IPS DF 19.7 (cell line): Measurements from ENCODE around the gene NES.

Source experiments
- DNase-seq: peaks from one replicate; pipeline ENCODE4 v3.0.0-alpha.2; 2013; ENCODE audit warnings: low read depth, low spot score

NES gene

DNA sequence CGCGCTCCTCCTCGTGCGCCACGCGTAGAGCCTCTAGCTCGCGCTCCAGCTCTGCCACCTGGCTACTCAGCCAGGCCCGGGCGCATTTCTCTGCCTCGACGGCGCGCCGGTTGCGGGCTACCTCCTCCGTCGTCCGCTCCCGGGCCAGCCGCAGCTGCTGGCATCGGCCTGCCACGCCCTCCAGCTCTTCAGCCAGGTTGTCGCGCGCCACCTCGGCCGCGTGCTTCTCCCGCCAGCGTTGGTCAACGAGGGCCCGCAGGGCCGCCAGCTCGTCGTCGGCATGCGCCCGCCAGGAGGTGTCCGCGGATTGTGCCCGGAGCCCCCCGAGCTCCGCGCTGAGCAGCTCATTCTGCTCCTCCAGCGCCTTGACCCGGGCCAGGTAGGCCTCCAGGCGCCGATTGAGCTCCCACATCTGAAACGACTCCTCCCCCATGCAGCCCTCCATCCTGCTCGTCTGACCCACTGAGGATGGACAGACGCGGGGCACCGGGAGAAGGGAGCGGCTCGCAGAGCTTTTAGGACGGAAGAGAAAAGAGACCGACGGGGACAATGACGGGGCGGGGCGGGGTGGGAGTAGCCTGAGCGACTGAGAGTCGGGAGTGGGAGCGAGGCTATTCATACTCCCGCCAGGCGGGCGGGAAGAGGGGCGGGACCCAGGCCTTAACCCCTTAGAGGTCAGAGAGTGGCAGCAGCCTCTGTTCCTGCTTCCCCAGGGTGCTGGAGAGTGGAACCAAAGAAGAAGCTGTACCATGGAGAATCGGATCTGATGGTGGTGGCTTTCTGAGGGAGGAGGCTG lies at the start of gene NES:
Gene NES, minus strand, starts transcription at position 588 of the 796 bp plus-strand sequence. Its CDS starts 143 bp downstream, at position 445.
- DNase-seq = no peak

DNA sequence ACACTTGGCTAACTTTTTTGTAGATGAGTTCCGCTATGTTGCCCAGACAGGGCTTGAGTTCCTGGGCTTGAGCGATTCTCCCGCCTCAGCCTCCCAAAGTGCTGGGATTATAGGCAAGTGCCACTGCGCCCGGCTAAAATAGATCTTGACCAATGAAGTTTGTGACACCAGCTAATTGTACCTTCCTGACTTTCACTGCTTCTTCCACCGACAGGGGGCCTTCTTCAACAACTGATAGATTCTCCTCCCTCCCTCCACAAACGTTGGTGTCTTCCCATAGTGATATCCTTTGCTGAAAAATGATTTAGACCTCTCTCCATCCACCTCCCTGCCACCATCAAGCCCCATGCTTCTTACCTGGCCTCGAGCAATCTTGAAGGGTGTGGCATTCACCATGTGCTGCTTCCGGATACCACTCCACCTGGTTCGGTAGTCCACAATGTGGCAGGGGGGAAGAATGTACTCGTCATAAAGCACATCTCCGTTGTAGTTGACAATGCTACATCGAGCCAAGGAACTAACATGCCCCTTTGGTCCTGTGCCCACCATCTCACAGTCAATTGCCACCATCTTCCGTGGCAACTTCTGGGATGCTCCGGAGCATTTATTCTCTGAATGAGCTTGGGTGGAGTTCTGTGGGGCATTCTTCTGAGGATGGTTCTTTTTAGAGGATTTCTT lies 49.5 kb upstream of the NES start:
- DNase-seq = no peak

DNA sequence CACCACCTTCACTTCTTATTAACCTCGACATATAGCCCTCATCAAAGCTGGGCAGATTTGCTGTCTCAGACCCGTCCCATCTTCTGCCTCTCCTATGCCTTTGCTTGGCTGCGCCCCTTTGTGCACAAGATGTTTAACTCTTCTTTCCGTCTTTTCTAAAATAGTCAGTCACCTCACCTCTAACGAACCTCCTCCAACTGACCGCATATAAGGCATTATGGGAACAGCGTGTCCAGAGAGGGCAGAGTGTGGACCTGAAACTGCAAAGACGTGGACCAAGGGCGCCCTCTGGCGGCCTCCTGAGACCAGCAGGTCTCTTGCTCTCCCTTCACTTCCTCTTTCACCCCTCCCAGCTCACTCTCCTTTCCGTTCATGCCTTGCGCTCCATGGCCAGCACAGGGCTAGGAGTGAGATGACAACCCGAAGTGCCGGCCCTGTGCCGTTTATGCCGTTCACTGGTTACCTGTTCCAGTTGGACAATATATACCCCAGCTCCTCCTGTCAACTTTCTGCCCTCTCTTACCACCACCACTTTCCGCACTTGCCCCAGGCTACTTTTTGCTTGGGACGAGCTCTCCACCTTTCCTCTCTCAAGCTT lies 48.6 kb upstream of the NES start:
- DNase-seq = no peak

DNA sequence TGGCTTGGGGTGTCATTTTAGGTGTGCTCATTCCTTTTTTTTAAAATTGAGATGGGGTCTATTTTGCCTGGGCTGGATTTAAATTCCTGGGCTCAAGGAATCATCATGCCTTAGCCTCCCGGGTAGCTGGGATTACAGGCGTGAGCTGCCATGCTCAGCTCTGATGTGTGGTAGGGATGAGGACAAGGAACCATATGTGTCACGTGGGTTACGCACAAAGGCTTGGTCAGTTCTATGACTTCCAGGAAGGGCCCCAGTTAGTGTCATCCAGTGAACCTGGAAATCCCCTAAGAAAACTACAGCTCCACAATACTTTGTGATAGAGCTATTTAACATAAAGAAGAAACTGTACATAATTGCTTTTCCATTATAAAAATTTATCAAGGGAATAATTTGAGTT lies 44.3 kb upstream of the NES start:
- DNase-seq = no peak

GRCh38 chr1:156721131-156721530 lies 43.9 kb upstream of the NES start:
- DNase-seq = no peak

DNA sequence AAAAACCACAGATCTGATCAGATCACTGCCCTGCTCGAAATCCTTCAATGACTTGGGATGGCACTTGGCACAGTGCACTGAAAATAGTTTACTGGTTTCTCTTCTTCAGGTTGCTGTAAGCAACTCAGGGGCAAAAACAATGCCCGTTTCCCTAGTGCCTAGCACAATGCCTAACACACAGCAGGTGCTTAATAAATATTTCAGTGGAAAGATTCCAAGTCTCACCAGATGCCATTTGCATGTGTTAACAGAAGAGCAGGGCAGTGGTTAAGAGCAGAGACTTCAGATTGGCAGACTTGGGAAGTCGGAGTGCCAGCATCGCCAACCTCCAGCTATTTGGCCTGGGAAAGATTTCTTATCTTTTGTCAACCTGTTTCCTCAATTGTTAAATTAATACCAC lies 40.1 kb upstream of the NES start:
- DNase-seq = no peak

- DNase-seq = no peak
Measured at GRCh38 chr1:156714830-156715229, 37.6 kb upstream of the NES start.

GRCh38 chr1:156712626-156713025 lies 35.4 kb upstream of the NES start:
- DNase-seq = no peak

DNA sequence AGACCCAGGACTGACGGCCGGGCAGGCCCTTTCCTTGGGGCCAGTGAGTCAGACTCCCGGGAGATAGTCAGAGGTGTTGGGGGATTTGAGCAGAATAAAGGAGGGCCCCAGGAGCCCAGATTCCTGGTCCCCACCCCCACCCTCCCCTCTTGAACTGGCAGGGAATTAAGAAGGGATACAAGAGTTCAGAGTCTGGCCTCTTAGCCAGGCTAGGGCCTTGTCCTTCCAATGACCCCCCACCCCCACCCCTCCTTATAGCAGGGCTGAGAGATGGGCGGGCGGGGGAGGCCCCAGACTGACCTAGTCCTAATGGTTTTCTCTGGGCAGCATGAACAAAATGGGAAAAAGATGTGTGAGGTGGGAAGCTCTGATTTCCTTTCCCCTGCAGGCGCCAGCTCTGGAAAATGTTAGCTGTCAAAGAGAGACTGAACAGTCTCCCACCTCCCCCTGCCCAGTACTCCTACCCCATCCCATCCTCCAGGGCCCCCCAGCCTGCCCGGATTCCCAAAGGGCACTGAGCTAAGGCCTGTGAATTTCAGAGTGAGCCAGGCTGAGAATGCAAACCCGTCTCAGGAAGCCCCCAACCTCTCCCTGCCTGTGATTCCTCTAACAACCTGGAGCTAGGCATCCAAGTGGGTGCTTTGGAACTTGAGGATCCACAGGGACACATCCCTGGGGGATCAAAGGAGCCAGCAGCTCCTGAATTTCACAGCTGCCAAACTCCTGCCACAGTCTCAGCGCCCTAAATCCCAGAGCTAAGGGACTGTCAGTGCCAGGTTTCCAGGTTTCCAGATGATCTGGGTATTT lies 34.0 kb upstream of the NES start:
- DNase-seq = no peak

DNA sequence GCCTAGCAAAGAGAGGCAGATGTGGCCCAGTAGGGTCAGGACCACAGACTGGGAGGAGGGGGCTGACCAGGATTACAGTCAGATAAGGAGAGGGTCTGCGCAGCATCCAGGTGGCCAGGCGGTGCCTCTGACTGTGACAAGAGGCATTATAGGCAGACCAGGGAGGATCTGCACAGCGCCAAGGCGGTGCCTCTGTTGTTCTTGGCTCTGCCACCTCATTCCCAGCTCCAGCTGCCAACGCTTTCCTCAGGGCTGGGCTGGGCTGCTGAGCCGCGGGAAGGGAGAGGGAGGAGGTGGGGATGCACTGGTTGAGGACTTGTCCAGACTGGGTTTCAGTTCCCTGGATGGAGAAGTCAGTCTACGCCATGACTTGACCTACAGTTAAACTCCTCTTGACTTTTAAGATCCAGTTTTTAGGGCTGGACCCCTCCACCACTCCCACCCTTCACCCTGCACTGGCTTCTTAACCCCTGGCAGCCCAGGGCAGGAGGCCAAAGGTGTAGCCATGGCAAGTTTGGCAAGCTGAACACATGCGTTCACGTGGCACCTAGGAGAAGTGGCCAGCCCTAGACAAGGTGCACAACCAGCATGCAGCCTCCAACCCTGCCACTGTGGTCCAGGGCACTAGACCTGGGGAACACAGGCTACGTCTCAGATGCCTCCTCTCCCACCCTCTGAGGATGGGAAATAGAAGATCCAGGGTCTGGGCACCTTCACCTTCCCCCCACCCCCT lies 32.7 kb upstream of the NES start:
- no peak for DNase-seq

DNA sequence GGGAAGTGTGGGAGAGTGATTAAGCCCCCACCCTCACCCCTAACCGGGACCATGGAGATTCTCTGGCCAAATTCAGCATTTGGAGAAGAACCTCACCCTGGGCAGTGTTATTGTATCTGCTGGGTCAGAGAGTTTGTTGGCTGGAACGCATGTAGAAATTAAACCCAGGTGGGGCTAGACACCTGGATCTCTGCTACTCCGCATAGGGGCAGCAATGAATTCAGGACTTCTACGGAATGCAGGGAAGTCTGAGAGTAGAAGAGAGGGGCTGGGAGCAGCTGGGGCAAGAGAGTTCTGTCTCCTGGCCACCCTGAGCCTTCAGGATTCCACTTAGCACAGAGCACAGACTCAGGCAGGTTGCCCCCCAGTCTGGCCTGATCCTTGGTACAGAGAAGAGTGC lies 31.8 kb upstream of the NES start:
- DNase-seq = no peak

DNA sequence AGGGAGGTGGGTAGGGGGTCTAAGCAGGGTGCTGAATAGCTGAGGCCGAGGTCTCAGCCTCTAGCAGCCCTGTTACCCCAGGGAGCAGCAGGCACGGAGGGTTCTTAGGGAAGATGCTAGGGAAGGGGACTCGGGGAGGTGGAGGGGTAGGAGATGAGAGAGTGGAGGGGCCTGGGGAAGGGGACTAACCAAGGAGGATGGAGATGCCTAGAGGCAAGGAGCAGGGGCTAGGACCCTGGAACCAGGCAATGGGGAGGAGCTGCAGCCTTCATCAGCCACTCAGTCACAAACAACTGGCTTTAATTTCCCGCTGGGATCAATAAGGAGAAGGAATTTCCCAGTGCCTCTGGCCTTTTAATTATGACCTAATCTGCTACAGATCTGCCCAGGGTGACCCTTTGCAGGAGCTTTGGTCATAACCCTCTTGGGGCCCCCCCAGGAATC lies 31.0 kb upstream of the NES start:
- DNase-seq = no peak

DNA sequence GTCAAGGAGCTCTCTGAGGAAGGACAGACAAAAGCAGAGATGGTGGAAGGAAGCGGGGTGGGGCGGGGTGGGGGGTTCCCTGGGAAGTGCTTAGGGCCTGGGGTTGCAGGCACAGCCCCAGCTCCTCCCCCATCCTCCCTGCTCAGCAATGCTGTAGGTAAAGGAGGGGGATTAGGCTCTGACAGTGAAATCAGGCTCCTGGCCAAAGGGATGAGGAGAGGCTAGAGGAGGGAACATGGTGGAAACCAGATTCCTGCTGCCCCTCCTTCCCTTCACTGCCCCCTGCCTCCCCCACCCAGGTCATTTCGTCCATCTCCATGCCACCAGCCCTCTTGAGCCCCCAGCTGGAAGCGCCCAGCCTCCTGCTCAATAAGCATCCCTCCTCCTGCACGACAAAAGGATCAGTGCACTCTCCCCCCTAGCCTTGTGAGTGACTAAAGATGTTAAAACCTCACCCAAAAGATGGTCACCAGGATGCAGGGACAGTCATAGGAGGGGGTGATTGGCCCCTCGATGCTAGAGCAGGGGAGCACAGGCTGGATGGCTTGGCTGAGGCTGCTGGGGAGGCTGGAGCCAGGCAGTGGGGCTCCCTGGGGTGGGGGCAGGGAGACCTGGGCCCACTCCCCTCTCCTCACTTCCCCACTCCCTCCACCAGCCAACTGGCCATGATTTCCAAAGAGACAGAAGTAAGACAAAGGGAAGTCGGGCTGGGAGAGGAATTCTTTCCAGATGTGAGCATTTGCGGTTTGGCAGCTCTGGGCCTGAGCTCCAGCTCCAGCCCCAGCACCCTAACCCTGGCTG lies 30.4 kb upstream of the NES start:
- DNase-seq = no peak

DNA sequence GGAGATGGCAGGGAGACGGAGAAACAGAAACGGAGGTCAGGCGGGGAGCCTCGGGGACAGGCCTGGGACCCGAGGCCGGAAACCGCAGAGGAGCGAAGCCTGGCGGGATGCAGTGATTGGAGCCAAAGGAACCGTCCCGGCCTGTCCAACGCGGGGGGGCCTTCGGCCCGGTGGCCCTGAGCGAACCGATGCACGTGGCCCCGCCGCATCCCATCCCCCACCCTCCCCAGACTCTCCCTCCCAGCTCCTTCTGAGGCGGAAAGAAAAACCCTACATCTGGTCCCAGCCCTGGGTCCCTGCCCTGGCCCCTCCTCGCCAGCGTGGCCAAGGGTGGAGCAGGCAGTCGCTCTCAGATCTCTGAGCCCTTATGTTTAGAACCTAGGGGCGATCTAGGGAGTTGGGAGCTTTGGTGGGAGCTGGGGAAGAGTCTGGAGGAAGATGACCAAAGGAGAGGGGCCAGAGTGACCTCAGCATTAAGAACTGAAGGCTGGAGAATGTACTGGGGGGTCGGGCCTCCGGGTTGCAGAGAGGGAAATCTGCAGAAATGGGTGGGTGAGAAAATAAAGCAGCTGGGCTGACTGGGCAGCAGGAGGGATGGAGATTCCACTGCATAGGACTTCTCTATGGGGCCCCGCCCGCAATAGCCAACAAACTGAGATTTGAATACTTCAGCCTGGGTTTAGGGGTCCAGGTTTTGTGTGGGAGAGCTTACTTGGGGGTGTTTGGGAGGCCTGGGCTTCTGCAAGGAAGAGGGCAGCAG lies 29.6 kb upstream of the NES start:
- DNase-seq = no peak

DNA sequence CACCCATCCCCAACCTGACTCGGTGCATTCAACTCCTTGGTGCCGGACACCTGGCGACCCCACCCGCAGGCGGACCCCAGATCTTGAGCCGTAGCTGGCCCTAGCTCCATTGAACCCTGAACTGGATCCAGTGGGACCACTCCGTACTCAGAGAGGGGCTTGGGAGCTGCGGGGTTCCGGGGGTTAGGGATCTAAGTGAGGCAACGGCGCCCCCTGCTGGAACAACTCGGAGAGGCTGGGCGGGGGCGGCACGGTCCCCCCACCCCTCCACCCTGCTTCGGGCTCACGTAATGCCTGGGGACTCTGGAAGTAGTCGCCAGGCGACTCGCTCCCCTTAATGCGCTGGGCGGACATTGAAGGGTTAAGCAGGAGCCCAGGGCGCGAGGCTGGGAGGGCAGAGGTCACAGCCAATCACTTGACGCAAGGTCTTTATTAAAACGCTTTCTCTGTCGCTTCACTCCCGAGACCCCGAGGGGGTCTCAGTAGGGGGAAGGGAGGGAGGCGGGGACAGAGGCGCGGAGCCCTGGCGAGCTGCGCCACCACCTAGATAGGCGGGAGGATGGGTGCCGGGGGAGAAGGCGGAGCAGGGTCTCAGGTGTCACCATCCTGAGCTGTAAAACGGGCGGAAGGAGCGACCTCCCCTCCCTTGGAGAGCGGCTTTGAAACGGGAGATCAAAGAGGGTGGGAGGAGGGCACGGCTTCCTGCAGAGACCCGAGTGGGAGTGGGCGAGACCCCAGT lies 28.9 kb upstream of the NES start:
- DNase-seq = no peak

DNA sequence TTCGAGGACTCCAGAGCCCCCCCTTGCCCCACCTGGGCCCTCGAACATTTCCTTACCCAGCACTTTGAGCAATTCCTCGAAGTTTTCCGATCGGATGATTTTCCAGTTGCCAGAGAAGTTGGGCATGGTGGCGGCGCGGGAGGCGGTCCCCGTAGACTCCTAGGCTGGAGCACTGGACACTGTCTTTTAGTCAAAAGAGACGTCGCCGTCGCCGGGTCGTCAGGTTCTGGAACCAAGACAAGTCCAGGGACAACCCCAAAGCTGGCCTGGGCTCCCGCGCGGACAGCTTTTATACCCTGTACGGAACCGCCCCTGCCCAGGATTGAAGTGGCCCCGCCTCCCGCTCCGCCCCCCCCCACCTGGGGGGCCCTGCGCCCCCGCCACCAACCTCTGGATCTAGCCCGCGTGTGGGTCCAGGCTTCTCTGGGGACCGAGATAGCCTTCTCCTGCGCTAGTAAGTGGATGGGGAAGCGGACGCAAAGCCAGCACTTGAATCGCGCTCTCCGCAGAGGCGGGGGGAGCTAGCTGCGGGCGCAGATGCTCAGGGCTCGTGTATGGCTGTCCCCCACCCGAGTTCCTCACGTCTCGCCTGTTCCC lies 28.2 kb upstream of the NES start, which contains the start of gene CRABP2:
Gene CRABP2, minus strand, starts transcription at position 263 of the 597 bp plus-strand sequence. Its CDS starts 137 bp downstream, at position 126.
- DNase-seq = no peak

- no peak for DNase-seq
Measured at GRCh38 chr1:156704930-156705320, 27.7 kb upstream of the NES start.

DNA sequence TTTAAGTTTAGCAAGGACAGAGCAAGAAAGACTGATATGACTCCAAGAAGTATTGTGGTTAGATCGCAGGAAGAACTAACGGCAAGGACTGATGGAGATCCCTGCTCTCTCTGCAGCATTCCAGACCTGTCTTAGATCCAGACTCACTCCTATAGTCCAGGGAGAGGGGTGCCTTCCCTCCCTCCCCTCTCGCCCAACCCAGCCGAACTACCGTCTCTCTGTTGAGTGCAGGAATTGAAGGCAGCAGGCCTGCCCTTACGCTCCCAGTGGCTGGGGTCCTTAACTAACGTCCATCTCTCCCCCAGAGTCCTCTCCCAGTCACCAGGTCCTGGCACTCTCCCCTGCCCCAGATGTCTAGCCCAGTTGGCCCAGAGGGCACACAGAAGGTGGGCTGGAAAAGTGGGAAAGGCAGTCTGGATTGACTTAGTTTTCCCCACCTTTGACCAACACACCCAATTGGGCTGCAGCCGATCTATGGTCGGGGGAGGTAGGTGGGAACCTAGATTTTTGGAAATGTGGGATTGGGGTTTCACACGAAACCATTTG lies 27.0 kb upstream of the NES start:
- DNase-seq = no peak
